Endothelial cell (in vitro differentiated cells): ENCODE data around the gene ROS1. TPM values are rescaled to one million over a fixed set of nuclear protein-coding genes. Genes with fewer than 3 reads are reported as not detected.

Source experiments
- total RNA-seq: library from RNA; stranded (reverse); fragmentation: NEBNext Ultra II Directional; extraction: Animal tissue kit (Norgen Biotek cat#: 25700); gene quantifications from one replicate; pipeline ENCODE4 v1.2.1, GENCODE V29; 2021; ENCODE audit not compliant: unreplicated experiment

The ROS1 gene
- total RNA-seq, 1 donor from 2014 or later: 0.05 TPM

Other genes starting within 250 kb of the ROS1 start
- gene VGLL2, start 160.4 kb downstream of the ROS1 start, total RNA-seq: 0.77 TPM
- 203 TPM for gene DCBLD1, start 56.7 kb upstream of the ROS1 start, total RNA-seq
- gene GOPC, start 176.6 kb upstream of the ROS1 start, total RNA-seq: 31.8 TPM
- gene NUS1, start 249.5 kb upstream of the ROS1 start, total RNA-seq: 29.9 TPM